H9 (cell line): ENCODE measurements around the gene CHMP4B. TPM values are rescaled to one million over a fixed set of nuclear protein-coding genes. Genes with fewer than 3 reads are reported as not detected.

Experiments used
- DNase-seq: peaks from one replicate; pipeline ENCODE4 v3.0.0-alpha.2; 2017
- H2AFZ ChIP-seq: one replicate; pipeline ENCODE4 v1.6.1; 2013; ENCODE audit warnings: mild to moderate bottlenecking, low read length, control low read depth, moderate library complexity
- H2AK5ac ChIP-seq: 2 replicates; pipeline ENCODE4 v1.6.1; 2013; ENCODE audit warnings: low read length, control low read depth, mixed read lengths; ENCODE audit not compliant: insufficient read length
- H2BK120ac ChIP-seq: one replicate; pipeline ENCODE4 v1.6.1; 2013; ENCODE audit warnings: low read depth, mild to moderate bottlenecking, low read length, control low read depth, inconsistent platforms; ENCODE audit not compliant: poor library complexity, severe bottlenecking
- H2BK12ac ChIP-seq: 2 replicates; pipeline ENCODE4 v1.6.1; 2013; ENCODE audit warnings: low read length, control low read depth, mixed read lengths, low read depth; ENCODE audit not compliant: insufficient read length
- H2BK15ac ChIP-seq: 2 replicates; pipeline ENCODE4 v1.6.1; 2013; ENCODE audit warnings: low read depth, low read length, control low read depth
- H2BK20ac ChIP-seq: one replicate; pipeline ENCODE4 v1.6.1; 2013; ENCODE audit warnings: low read depth, mild to moderate bottlenecking, low read length, control low read depth, inconsistent platforms; ENCODE audit not compliant: poor library complexity, severe bottlenecking
- H2BK5ac ChIP-seq: 2 replicates; pipeline ENCODE4 v1.6.1; 2013; ENCODE audit warnings: low read length, control low read depth, mixed read lengths; ENCODE audit not compliant: insufficient read length
- H3K14ac ChIP-seq: 2 replicates; pipeline ENCODE4 v1.6.1; 2013; ENCODE audit warnings: low read length, control low read depth; ENCODE audit not compliant: insufficient read depth
- H3K18ac ChIP-seq: 2 replicates; pipeline ENCODE4 v1.6.1; 2013; ENCODE audit warnings: low read depth, mild to moderate bottlenecking, mixed read lengths, low read length, control low read depth; ENCODE audit not compliant: insufficient read length
- H3K23ac ChIP-seq: 2 replicates; pipeline ENCODE4 v1.6.1; 2013; ENCODE audit warnings: low read length, control low read depth, mixed read lengths, low read depth; ENCODE audit not compliant: insufficient read length
- H3K23me2 ChIP-seq: 2 replicates; pipeline ENCODE4 v1.6.1; 2013; ENCODE audit warnings: low read depth, mild to moderate bottlenecking, mixed read lengths, low read length, control low read depth; ENCODE audit not compliant: insufficient read length, poor library complexity, severe bottlenecking
- H3K27ac ChIP-seq: 2 replicates; pipeline ENCODE4 v1.5.1; 2013; ENCODE audit warnings: low read length, control low read depth, mixed read lengths, low read depth; ENCODE audit not compliant: insufficient read length
- H3K27me3 ChIP-seq: 2 replicates; pipeline ENCODE4 v1.6.1; 2013; ENCODE audit warnings: low read length, control low read depth, inconsistent platforms; ENCODE audit not compliant: insufficient read depth
- H3K4ac ChIP-seq: 2 replicates; pipeline ENCODE4 v1.6.1; 2013; ENCODE audit warnings: low read depth, mild to moderate bottlenecking, control low read depth, inconsistent platforms, low read length, moderate library complexity
- H3K4me1 ChIP-seq: 2 replicates; pipeline ENCODE4 v1.6.1; 2013; ENCODE audit warnings: low read length, control low read depth, inconsistent platforms; ENCODE audit not compliant: insufficient read depth
- H3K4me2 ChIP-seq: 2 replicates; pipeline ENCODE4 v1.6.1; 2013; ENCODE audit warnings: low read length, control low read depth, mixed read lengths; ENCODE audit not compliant: insufficient read length, insufficient read depth
- H3K56ac ChIP-seq: 2 replicates; pipeline ENCODE4 v1.6.1; 2013; ENCODE audit warnings: low read depth, mild to moderate bottlenecking, mixed read lengths, low read length, control low read depth; ENCODE audit not compliant: insufficient read length
- H3K79me1 ChIP-seq: 2 replicates; pipeline ENCODE4 v1.6.1; 2013; ENCODE audit warnings: low read depth, mild to moderate bottlenecking, moderate library complexity, low read length, control low read depth, inconsistent platforms; ENCODE audit not compliant: insufficient read depth, poor library complexity, severe bottlenecking
- H3K79me2 ChIP-seq: 2 replicates; pipeline ENCODE4 v1.6.1; 2013; ENCODE audit warnings: low read length, control low read depth, inconsistent platforms; ENCODE audit not compliant: insufficient read depth
- H3K9ac ChIP-seq: 2 replicates; pipeline ENCODE4 v1.6.1; 2013; ENCODE audit warnings: low read length, control low read depth, mixed read lengths; ENCODE audit not compliant: insufficient read length; ENCODE audit errors: extremely low read depth
- H3K9me3 ChIP-seq: one replicate; pipeline ENCODE4 v1.6.1; 2013; ENCODE audit warnings: low read depth, low read length, inconsistent platforms; ENCODE audit not compliant: control insufficient read depth
- H3T11ph ChIP-seq: one replicate; pipeline ENCODE4 v1.6.1; 2013; ENCODE audit warnings: mild to moderate bottlenecking, low read length, control low read depth, inconsistent platforms
- H4K20me1 ChIP-seq: one replicate; pipeline ENCODE4 v1.6.1; 2013; ENCODE audit not compliant: control insufficient read depth, insufficient read length, insufficient read depth
- H4K5ac ChIP-seq: 2 replicates; pipeline ENCODE4 v1.6.1; 2013; ENCODE audit warnings: low read depth, mild to moderate bottlenecking, mixed read lengths, low read length, control low read depth; ENCODE audit not compliant: insufficient read length
- H4K8ac ChIP-seq: replicated peaks from 2 replicates; pipeline ENCODE4 v1.6.1; 2013; ENCODE audit warnings: low read length, control low read depth, mixed read lengths, low read depth; ENCODE audit not compliant: insufficient read length
- H4K91ac ChIP-seq: 2 replicates; pipeline ENCODE4 v1.6.1; 2013; ENCODE audit warnings: low read depth, mild to moderate bottlenecking, moderate library complexity, mixed read lengths, low read length, control low read depth; ENCODE audit not compliant: insufficient read length
- H3K27ac Mint-ChIP-seq, 3 experiments: 2 replicates in 2 of 3; 3 replicates in 1 of 3; pipeline ENCODE4 v1.8.0; 2020 to 2021; ENCODE audit warnings: mixed read lengths in 3 of 3, mild to moderate bottlenecking in 1 of 3, moderate library complexity in 1 of 3
- H3K27me3 Mint-ChIP-seq: 2 replicates; pipeline ENCODE4 v1.8.0; 2021; ENCODE audit warnings: low read depth, mild to moderate bottlenecking, moderate library complexity, mixed read lengths
- H3K36me3 Mint-ChIP-seq, 3 experiments: 2 replicates in 2 of 3; 3 replicates in 1 of 3; pipeline ENCODE4 v1.8.0; 2020 to 2021; ENCODE audit warnings: low read depth in 3 of 3, mixed read lengths in 3 of 3; ENCODE audit not compliant: insufficient read depth in 1 of 3
- H3K4me1 Mint-ChIP-seq, 2 experiments: 2 replicates each; pipeline ENCODE4 v1.8.0; 2020; ENCODE audit warnings: mixed read lengths in 2 of 2
- H3K4me3 Mint-ChIP-seq, 2 experiments: 2 replicates in 1 of 2; 3 replicates in 1 of 2; pipeline ENCODE4 v1.8.0; 2020 to 2021; ENCODE audit warnings: mild to moderate bottlenecking in 2 of 2, mixed read lengths in 2 of 2, moderate library complexity in 1 of 2
- H3K9me3 Mint-ChIP-seq, 2 experiments: 2 replicates in 1 of 2; 3 replicates in 1 of 2; pipeline ENCODE4 v1.8.0; 2020; ENCODE audit warnings: mild to moderate bottlenecking in 2 of 2, mixed read lengths in 2 of 2, moderate library complexity in 1 of 2
- CTCF ChIP-seq: fragments of 200-600 bp; sonication (generic); conservative IDR thresholded peaks from 3 replicates; pipeline ENCODE4 v1.8.0; 2021; ENCODE audit warnings: antibody characterized with exemption, mild to moderate bottlenecking
- WGBS: extraction: QIAGEN DNeasy Blood & Tissue Kit; methylation state at CpG from one replicate; pipeline ENCODE4 v1.1.7; 2013; ENCODE audit warnings: missing lambda C conversion rate, low lambda C conversion rate, mixed read lengths; ENCODE audit not compliant: insufficient read length; ENCODE audit errors: extremely low coverage; 5-methylcytosine and 5-hydroxymethylcytosine counted together
- total RNA-seq: library from RNA; stranded (reverse); gene quantifications from 2 replicates; pipeline ENCODE4 v1.2.1, GENCODE V29; 2021

CHMP4B gene
- total RNA-seq, 1 experiment from 2014 or later, result 94.9 TPM

- Histone ChIP-seq H2BK5ac (no peak overlapping the region), H4K5ac (no peak overlapping the region), H2BK20ac (no peak overlapping the region), H3T11ph (no peak overlapping the region), H2BK15ac (no peak overlapping the region), H3K9ac (no peak overlapping the region), H2BK120ac (no peak overlapping the region), H4K91ac (no peak overlapping the region), H3K79me1 (no peaks in the 10 kb centered on the region), H3K4me2 (no peak overlapping the region), H3K27me3 (no peaks in the 10 kb centered on the region), H2AK5ac (no peak overlapping the region), H3K23ac (no peak overlapping the region), H4K8ac (no peak overlapping the region), H3K27ac (no peak overlapping the region), H3K56ac (no peak overlapping the region), H4K20me1 (no peaks in the 10 kb centered on the region), H3K4ac (no peak overlapping the region), H2BK12ac (no peak overlapping the region), H3K14ac (no peak overlapping the region), H3K9me3 (no peaks in the 10 kb centered on the region), H3K18ac (no peak overlapping the region), H3K79me2 (no peaks in the 10 kb centered on the region), H3K4me1 (no peaks in the 10 kb centered on the region), H2AFZ (no peak overlapping the region), H3K23me2 (no peaks in the 10 kb centered on the region)
- no CpG with 5 or more reads among the region's 3 CpGs for WGBS
- TF ChIP-seq CTCF, result no peak
- H3K27ac Mint-ChIP-seq, result no peak overlapping the region
- DNase-seq, result no peak
- H3K4me3 Mint-ChIP-seq, result no peak overlapping the region
- peaks cover 13% of the 10 kb centered on the region for H3K27me3 Mint-ChIP-seq
- peaks cover 0 to 3% of the 10 kb centered on the region in 2 experiments; a peak in 1 of 4 replicates for H3K4me1 Mint-ChIP-seq
- H3K9me3 Mint-ChIP-seq, result no peaks in the 10 kb centered on the region; a peak in 1 of 5 replicates
- H3K36me3 Mint-ChIP-seq, result no peaks in the 10 kb centered on the region
Measured at GRCh38 chr20:33894798-33895197, 83.7 kb downstream of the CHMP4B start.
